Measurements from ENCODE around the gene ARHGAP10.

ARHGAP10 gene

DNA sequence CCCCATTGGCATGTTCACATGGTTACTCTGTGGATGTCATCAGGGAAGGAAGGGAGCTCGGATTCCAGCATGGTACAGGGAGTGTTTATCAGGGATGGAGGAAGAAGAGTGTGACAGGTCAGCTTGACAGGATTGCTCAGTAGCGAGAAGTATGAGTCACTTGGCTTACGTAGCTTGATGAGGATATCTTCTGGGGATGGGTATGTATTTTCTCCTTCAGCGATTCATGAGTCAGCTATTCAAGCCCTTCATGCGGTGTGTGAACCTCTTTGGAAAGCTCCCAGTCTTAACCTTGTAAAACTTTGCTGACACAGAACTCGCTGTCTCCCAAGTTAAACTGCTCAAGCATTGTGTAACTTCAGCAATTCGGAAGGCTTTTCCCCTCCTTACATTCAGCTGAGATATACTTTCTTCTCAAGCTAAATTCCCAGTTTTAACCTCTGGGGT lies 275.4 kb downstream of the ARHGAP10 start:
- H3K18ac ChIP-seq (ENCODE audit: low read length), result no peak overlapping the region
- H2BK15ac ChIP-seq (ENCODE audit: low read length), result no peak overlapping the region
- H3K4me2 ChIP-seq (ENCODE audit: insufficient read depth, low read length, poor library complexity, severe bottlenecking), result no peak overlapping the region
- WGBS, 2 donors (ENCODE audit: extremely low coverage in 2 of 2, insufficient read length in 2 of 2, insufficient replicate concordance in 1 of 2), result no CpG with 5 or more reads among the region's 7 CpGs
- H2AFZ ChIP-seq (ENCODE audit: low read length), result no peak overlapping the region
- H3K9me3 ChIP-seq (replicated peaks in 1 of 2; ENCODE audit: control insufficient read depth in 2 of 2, insufficient read depth in 1 of 2, low read depth in 1 of 2, low read length in 2 of 2), result no peaks in the 10 kb centered on the region
- H2BK5ac ChIP-seq (ENCODE audit: low read length), result no peak overlapping the region
- H3K4me3 ChIP-seq (ENCODE audit: low read length in 2 of 2), result no peak overlapping the region
- no peak for DNase-seq (ENCODE audit: low spot score)
- no peak overlapping the region for H2BK12ac ChIP-seq (ENCODE audit: low read length)
- H2BK120ac ChIP-seq (ENCODE audit: low read depth, low read length), result no peak overlapping the region
- no peaks in the 10 kb centered on the region for H3K27me3 ChIP-seq (ENCODE audit: control insufficient read depth in 3 of 3, insufficient read depth in 3 of 3, low read depth in 1 of 3, low read length in 3 of 3)
- H3K4ac ChIP-seq (ENCODE audit: low read length), result no peak overlapping the region
- no peaks in the 10 kb centered on the region for H3K4me1 ChIP-seq (ENCODE audit: control insufficient read depth in 2 of 2, insufficient read depth in 1 of 2, low read depth in 1 of 2, low read length in 2 of 2)
- H3K23ac ChIP-seq (ENCODE audit: low read depth, low read length, poor library complexity), result no peak overlapping the region
- no peak overlapping the region for H3K14ac ChIP-seq (ENCODE audit: low read length)
- no peaks in the 10 kb centered on the region for H3K36me3 ChIP-seq (replicated peaks in 1 of 2; ENCODE audit: control insufficient read depth in 2 of 2, insufficient read depth in 2 of 2, low read length in 2 of 2)
- H3K79me1 ChIP-seq (ENCODE audit: low read depth, low read length), result no peaks in the 10 kb centered on the region
- no peak overlapping the region for H4K8ac ChIP-seq (ENCODE audit: low read depth, low read length)
- H3K27ac ChIP-seq (replicated peaks; ENCODE audit: low read length), result no peak overlapping the region
- no peak overlapping the region for H2AK5ac ChIP-seq (ENCODE audit: low read depth, low read length)
- no peak overlapping the region for H3K9ac ChIP-seq (ENCODE audit: low read depth, low read length, poor library complexity)
- H4K91ac ChIP-seq (ENCODE audit: low read depth, low read length, poor library complexity), result no peak overlapping the region

DNA sequence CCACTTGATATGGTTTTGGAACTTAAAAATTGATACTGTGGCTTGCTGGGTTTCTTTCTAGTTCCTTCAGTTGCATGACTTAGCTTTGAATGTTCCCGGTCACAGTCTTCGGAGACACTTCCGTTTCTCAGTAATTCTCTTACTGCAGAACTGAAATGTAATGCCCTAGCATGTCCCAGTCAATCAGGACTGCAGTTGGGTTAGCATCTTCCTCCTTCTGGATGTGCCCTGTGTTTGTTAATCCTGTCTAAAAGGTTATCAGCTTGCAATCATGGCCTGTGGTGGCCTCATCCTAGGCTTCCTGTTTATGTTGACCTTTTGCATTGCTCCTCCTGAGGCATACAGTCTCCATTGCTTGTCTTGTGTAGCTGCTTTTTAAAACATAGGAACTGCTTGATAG lies 275.9 kb downstream of the ARHGAP10 start:
- Histone ChIP-seq H3K9ac (ENCODE audit: low read depth, low read length, poor library complexity) (no peak overlapping the region), H2AFZ (ENCODE audit: low read length) (no peak overlapping the region), H3K18ac (ENCODE audit: low read length) (no peak overlapping the region), H3K4me1 (ENCODE audit: control insufficient read depth in 2 of 2, insufficient read depth in 1 of 2, low read depth in 1 of 2, low read length in 2 of 2) (no peaks in the 10 kb centered on the region), H2BK120ac (ENCODE audit: low read depth, low read length) (no peak overlapping the region), H3K27ac (replicated peaks; ENCODE audit: low read length) (no peak overlapping the region), H3K27me3 (ENCODE audit: control insufficient read depth in 3 of 3, insufficient read depth in 3 of 3, low read depth in 1 of 3, low read length in 3 of 3) (no peaks in the 10 kb centered on the region), H4K91ac (ENCODE audit: low read depth, low read length, poor library complexity) (no peak overlapping the region), H4K8ac (ENCODE audit: low read depth, low read length) (no peak overlapping the region), H3K4ac (ENCODE audit: low read length) (no peak overlapping the region), H2BK5ac (ENCODE audit: low read length) (no peak overlapping the region), H2BK12ac (ENCODE audit: low read length) (no peak overlapping the region), H3K14ac (ENCODE audit: low read length) (no peak overlapping the region), H3K23ac (ENCODE audit: low read depth, low read length, poor library complexity) (no peak overlapping the region), H3K4me2 (ENCODE audit: insufficient read depth, low read length, poor library complexity, severe bottlenecking) (no peak overlapping the region), H2AK5ac (ENCODE audit: low read depth, low read length) (no peak overlapping the region), H2BK15ac (ENCODE audit: low read length) (no peak overlapping the region), H3K36me3 (replicated peaks in 1 of 2; ENCODE audit: control insufficient read depth in 2 of 2, insufficient read depth in 2 of 2, low read length in 2 of 2) (no peaks in the 10 kb centered on the region), H3K9me3 (replicated peaks in 1 of 2; ENCODE audit: control insufficient read depth in 2 of 2, insufficient read depth in 1 of 2, low read depth in 1 of 2, low read length in 2 of 2) (no peaks in the 10 kb centered on the region), H3K4me3 (ENCODE audit: low read length in 2 of 2) (no peak overlapping the region), H3K79me1 (ENCODE audit: low read depth, low read length) (no peaks in the 10 kb centered on the region)
- no peak for DNase-seq (ENCODE audit: low spot score)
- no CpG with 5 or more reads among the region's 3 CpGs for WGBS, 2 donors (ENCODE audit: extremely low coverage in 2 of 2, insufficient read length in 2 of 2, insufficient replicate concordance in 1 of 2)

GRCh38 chr4:148015058-148015457 lies 283.2 kb downstream of the ARHGAP10 start:
- no CpG with 5 or more reads among the region's 2 CpGs for WGBS, 2 donors (ENCODE audit: extremely low coverage in 2 of 2, insufficient read length in 2 of 2, insufficient replicate concordance in 1 of 2)
- H4K8ac ChIP-seq (ENCODE audit: low read depth, low read length), result no peak overlapping the region
- H3K4me1 ChIP-seq (ENCODE audit: control insufficient read depth in 2 of 2, insufficient read depth in 1 of 2, low read depth in 1 of 2, low read length in 2 of 2), result peaks cover 0 to 1% of the 10 kb centered on the region in 2 donors
- no peak overlapping the region for H3K27ac ChIP-seq (replicated peaks; ENCODE audit: low read length)
- H3K27me3 ChIP-seq (ENCODE audit: control insufficient read depth in 3 of 3, insufficient read depth in 3 of 3, low read depth in 1 of 3, low read length in 3 of 3), result peaks cover 0 to 2% (median 0%) of the 10 kb centered on the region in 3 experiments
- DNase-seq (ENCODE audit: low spot score), result no peak
- no peak overlapping the region for H3K4me3 ChIP-seq (ENCODE audit: low read length in 2 of 2)
- no peak overlapping the region for H2AFZ ChIP-seq (ENCODE audit: low read length)
- no peaks in the 10 kb centered on the region for H3K36me3 ChIP-seq (replicated peaks in 1 of 2; ENCODE audit: control insufficient read depth in 2 of 2, insufficient read depth in 2 of 2, low read length in 2 of 2)
- H3K4ac ChIP-seq (ENCODE audit: low read length), result no peak overlapping the region
- H3K23ac ChIP-seq (ENCODE audit: low read depth, low read length, poor library complexity), result no peak overlapping the region
- no peak overlapping the region for H4K91ac ChIP-seq (ENCODE audit: low read depth, low read length, poor library complexity)
- no peak overlapping the region for H2BK120ac ChIP-seq (ENCODE audit: low read depth, low read length)
- no peaks in the 10 kb centered on the region for H3K9me3 ChIP-seq (replicated peaks in 1 of 2; ENCODE audit: control insufficient read depth in 2 of 2, insufficient read depth in 1 of 2, low read depth in 1 of 2, low read length in 2 of 2)
- H3K18ac ChIP-seq (ENCODE audit: low read length), result no peak overlapping the region
- H3K79me1 ChIP-seq (ENCODE audit: low read depth, low read length), result no peaks in the 10 kb centered on the region
- no peak overlapping the region for H2AK5ac ChIP-seq (ENCODE audit: low read depth, low read length)
- no peak overlapping the region for H2BK5ac ChIP-seq (ENCODE audit: low read length)
- no peak overlapping the region for H2BK12ac ChIP-seq (ENCODE audit: low read length)
- no peak overlapping the region for H2BK15ac ChIP-seq (ENCODE audit: low read length)
- H3K4me2 ChIP-seq (ENCODE audit: insufficient read depth, low read length, poor library complexity, severe bottlenecking), result no peak overlapping the region
- no peak overlapping the region for H3K9ac ChIP-seq (ENCODE audit: low read depth, low read length, poor library complexity)
- H3K14ac ChIP-seq (ENCODE audit: low read length), result no peak overlapping the region

DNA sequence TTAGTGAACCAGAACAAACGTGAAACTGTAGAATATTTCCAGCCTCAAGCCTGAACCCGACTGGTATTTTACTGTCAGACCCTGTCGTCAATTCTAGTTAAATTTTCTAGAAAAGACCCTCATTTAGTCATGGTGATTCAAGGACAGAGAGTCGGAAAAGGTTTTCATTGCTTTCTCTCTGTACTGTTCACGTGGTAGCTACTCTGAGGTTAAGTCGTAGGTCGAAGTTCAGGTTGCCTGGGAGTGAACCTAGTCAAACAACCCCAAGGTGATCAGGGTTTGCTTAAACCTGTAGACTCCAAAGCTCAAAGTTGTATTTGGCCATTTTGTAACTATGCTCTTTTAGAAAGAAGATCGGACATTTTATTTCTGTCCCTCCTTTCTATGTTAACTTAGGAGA lies 283.6 kb downstream of the ARHGAP10 start:
- no peak overlapping the region for H3K9ac ChIP-seq (ENCODE audit: low read depth, low read length, poor library complexity)
- H4K91ac ChIP-seq (ENCODE audit: low read depth, low read length, poor library complexity), result no peak overlapping the region
- no peak overlapping the region for H2BK120ac ChIP-seq (ENCODE audit: low read depth, low read length)
- WGBS, 2 donors (ENCODE audit: extremely low coverage in 2 of 2, insufficient read length in 2 of 2, insufficient replicate concordance in 1 of 2), result no CpG with 5 or more reads among the region's 8 CpGs
- H2AK5ac ChIP-seq (ENCODE audit: low read depth, low read length), result no peak overlapping the region
- no peaks in the 10 kb centered on the region for H3K9me3 ChIP-seq (replicated peaks in 1 of 2; ENCODE audit: control insufficient read depth in 2 of 2, insufficient read depth in 1 of 2, low read depth in 1 of 2, low read length in 2 of 2)
- no peak overlapping the region for H3K4me2 ChIP-seq (ENCODE audit: insufficient read depth, low read length, poor library complexity, severe bottlenecking)
- H3K27ac ChIP-seq (replicated peaks; ENCODE audit: low read length), result no peak overlapping the region
- no peak for DNase-seq (ENCODE audit: low spot score)
- no peak overlapping the region for H2BK12ac ChIP-seq (ENCODE audit: low read length)
- H3K14ac ChIP-seq (ENCODE audit: low read length), result no peak overlapping the region
- H3K4ac ChIP-seq (ENCODE audit: low read length), result no peak overlapping the region
- no peak overlapping the region for H3K4me3 ChIP-seq (ENCODE audit: low read length in 2 of 2)
- H3K23ac ChIP-seq (ENCODE audit: low read depth, low read length, poor library complexity), result no peak overlapping the region
- H3K79me1 ChIP-seq (ENCODE audit: low read depth, low read length), result no peaks in the 10 kb centered on the region
- no peaks in the 10 kb centered on the region for H3K36me3 ChIP-seq (replicated peaks in 1 of 2; ENCODE audit: control insufficient read depth in 2 of 2, insufficient read depth in 2 of 2, low read length in 2 of 2)
- no peak overlapping the region for H4K8ac ChIP-seq (ENCODE audit: low read depth, low read length)
- peaks cover 0 to 1% of the 10 kb centered on the region in 2 donors for H3K4me1 ChIP-seq (ENCODE audit: control insufficient read depth in 2 of 2, insufficient read depth in 1 of 2, low read depth in 1 of 2, low read length in 2 of 2)
- no peak overlapping the region for H2BK15ac ChIP-seq (ENCODE audit: low read length)
- no peak overlapping the region for H3K18ac ChIP-seq (ENCODE audit: low read length)
- H2BK5ac ChIP-seq (ENCODE audit: low read length), result no peak overlapping the region
- H2AFZ ChIP-seq (ENCODE audit: low read length), result no peak overlapping the region
- peaks cover 0 to 2% (median 0%) of the 10 kb centered on the region in 3 experiments for H3K27me3 ChIP-seq (ENCODE audit: control insufficient read depth in 3 of 3, insufficient read depth in 3 of 3, low read depth in 1 of 3, low read length in 3 of 3)
